ENCODE measurements around the gene NPHP1.
"Not testable (repeated sequence)": the region's sequence is repeated elsewhere in the genome, so short reads cannot be mapped to it uniquely, and the experiment has no call there.

The NPHP1 gene

DNA sequence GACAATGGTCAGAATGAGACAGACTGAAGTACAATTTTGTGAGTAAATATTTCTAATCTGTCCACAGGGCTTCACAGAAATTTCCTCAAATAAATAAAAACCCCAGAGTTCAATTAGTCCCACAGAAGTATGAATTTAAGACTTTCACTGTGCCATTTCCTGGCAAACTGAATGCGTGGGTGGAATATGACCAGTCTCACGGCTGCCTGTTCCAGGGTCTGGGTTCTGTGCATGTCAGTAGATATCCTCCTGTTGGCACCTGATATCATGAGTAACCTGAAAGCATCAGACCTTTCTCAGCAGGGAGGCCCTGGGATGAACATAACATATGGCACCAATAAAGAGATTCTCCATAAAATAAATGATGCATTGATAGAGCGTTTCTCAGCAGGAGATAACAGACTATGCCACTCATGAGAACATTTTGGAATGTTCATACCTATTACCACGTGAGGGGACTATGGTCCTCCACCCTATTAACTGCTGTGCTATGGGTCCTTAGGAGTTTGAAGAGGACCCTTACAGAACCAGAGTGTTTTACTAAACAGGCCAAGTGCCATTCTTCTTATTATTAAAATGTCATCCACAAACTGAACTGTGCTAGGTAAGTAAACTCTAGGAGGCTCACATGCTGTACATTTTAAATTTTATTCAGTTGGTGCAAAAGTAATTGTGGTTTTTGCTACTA lies 78.6 kb downstream of the NPHP1 start:
- DNase-seq, result no peak

DNA sequence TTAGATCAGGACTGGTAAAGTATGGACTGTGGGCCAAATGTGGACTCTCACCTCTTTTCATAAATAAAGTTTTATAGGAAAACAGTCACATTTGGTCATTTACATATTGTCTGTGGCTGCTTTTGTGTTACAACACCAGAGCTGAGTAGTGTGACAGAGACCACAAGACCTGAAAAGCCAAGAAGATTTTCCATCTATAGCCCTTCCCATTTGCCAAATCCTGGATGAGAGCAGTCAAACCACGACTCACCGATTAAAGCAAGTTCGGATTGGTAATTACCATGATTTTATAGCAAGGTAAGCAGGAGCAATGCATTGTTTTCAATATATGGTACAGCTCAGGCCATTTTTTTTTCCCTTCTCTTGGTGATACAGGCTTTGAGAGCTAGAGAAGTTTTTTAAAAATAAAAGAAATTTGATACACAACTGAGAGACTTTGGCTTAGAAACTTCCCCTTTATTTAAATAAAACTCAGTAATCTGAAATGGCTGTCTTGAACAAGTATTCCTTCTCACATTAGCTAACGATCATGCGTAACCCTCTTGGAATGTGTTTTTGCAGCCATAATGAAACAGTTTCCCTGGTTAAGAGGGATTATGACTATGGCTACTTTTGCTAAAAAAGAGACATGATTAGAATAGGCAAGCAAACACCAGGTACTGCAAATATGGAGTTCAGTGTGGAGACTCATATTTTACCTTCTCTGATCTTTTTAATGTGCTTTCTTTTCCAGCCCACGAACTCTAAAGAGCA lies 79.7 kb downstream of the NPHP1 start:
- no peak for DNase-seq

- DNase-seq, result no peak
These were observed 80.6 kb downstream of the NPHP1 start for GRCh38 chr2:110124038-110124825.

DNA sequence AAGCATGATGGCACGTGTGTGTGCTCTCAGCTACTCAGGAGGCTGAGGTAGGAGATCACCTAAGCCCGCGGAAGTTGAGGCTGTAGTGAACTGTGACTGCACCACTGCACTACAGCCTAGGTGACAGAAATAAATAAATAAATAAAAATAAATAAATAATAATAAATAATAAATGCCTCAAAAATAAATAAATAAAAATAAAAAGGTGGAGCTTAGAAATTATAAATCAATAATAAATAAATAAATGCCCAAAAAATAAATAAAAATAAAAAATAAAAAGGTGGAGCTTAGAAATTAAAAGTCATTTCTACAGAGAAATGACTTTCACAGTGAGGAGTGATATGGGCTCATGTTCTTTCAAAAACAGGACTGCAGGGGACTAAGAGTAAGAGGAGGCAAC lies 83.2 kb downstream of the NPHP1 start:
- DNase-seq, result no peak

DNA sequence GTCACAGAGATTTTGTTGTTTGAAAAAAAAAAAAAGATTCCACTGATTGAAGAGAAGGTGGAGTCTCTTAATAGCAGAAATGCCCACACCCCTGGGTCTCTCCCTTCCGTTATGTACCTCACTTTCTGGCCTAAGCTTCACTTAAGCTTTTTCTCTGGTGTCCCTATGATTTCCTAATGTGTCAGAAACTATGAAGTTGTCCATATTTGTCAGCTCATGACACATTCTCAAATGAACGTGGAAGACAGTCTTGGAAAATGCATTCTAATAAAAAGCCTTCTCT lies 83.8 kb downstream of the NPHP1 start:
- no peak for DNase-seq

DNA sequence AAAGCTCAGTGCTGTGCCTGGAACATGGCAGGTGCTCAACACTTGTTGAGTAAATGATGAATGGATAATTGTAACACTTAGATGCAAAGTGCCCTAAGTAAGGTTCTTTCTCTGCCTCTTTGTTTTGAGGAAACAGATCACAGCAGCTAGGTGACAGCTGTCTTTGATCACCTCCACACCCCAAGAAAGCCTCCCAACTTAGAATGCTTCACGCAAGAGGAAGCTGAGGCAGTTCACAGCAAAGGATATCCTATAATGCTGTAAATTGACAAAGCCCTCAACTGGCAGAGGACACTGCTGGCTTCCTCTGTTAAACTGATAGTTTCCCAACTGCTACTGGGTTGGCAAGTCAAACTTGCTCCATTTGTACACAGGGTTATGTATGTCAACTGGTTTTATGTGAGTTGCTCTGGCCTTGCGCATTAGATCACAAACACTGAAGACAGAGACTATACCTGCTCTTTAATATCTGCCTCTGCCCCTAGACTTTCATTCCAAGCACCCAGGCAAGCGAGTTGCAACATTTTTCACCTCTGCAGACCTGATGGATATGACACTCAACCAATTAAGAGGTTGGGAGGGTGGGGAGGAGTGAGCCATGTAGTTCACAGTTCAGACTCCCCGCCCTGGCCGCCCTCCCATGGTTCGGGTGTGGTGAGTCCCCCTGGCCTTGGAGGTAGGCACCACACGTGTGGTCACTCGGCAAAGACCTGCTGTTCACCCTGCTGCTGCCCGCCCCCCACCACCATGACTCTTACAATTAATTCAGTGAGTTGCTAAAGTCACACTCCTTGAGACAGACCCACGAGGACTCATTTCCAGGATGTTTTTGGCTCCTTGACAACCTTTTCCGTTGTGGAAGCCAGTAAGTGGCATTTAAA lies 84.4 kb downstream of the NPHP1 start:
- no peak for DNase-seq

- DNase-seq, result peak in 1 of 14 donors; percentile 13
These were observed 88.6 kb downstream of the NPHP1 start for GRCh38 chr2:110116033-110116710.

GRCh38 chr2:110115291-110116032 lies 89.4 kb downstream of the NPHP1 start, which contains the start of gene MALL:
MALL (minus strand) TSS chr2:110115822; CDS start chr2:110115792, 30 bp downstream.
- DNase-seq, result no peak

DNA sequence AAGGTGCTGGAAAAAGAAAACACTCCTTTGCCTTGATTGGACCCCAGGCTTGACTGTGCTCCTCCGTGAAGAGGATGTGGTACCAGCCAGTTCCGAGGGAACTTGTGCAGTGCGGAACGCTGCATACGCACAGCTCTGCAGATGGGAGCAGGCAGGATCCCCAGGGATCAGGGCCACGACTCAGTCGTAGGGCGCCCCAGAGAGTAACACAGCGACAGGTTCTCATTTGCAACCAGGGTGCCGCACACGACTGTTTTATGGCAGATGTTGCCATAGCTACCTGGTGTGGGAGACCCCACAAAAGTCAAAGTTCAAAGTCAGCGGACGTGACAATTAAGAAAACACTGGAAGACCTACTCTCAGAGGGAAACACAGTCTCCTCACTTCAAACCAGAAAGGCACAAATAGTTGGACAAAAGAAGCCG lies 90.0 kb downstream of the NPHP1 start:
- no peak for DNase-seq

- DNase-seq, result no peak
These were observed 90.7 kb downstream of the NPHP1 start for GRCh38 chr2:110113961-110114591.

GRCh38 chr2:110108291-110108690 lies 96.5 kb downstream of the NPHP1 start:
- DNase-seq, result not testable (repeated sequence)

DNA sequence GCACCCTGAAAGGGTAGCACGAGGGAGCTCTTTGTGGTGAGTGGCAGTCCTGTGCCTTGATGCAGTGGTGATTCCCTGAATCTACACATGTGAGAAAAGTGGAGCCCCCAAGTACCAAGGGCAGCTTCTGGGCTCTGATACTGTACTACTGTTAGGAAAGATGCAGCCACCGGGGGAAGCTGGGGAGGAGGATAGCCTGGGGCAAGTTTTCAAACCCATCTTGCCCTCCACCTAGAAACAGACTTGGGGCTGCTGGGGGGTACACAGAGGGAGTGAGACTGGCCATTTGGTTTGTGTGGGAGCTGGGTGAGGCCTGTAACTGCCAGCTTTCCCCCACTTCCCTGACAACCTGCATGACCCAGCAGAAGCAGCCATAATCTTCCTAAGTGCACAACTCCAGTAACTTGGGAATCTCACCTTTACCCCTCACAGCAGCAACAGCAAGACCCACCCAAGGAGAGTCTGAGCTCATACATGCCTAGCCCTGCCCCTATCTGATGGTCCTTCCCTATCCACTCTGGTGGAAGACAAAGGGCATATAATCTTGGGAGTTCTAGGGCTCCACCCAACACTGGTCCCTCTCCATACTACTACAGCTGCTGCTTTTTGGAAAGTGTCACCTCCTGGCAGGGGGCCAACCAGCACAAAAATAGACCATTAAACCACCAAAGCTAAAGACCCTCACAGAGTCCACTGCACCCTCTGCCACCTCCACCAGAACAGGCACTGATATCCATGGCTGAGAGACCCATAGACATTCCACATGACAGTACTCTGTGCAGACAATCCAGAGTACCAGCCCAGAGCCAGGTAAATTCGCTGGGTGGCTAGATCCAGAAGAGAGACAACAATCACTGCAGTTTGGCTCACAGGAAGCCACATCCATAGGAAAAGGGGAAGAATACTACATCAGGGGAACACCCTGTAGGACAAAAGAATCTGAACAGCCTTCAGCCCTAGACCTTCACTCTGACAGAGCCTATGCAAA lies 97.4 kb downstream of the NPHP1 start:
- no peak for DNase-seq

DNA sequence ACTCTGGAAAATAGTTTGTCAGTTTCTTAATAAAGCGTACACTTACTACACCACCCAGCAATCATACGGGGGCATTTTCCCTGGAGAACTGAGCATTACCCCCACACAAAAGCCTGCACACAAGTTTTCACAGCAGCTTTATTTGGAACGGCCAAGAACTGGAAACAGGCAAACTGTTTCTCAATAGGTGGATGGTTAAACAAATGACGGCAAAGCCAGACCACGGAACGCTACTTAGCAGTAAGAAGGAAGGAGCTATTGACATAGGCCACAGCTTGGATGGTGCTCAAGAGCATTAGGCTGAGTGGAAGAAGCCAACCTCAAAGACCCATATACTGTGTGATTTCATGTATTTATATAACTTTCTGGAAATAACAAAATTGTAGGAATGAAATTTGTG lies 98.2 kb downstream of the NPHP1 start:
- DNase-seq, result no peak

GRCh38 chr2:110105608-110106467 lies 99.0 kb downstream of the NPHP1 start:
- DNase-seq, result no peak

- DNase-seq, result no peak
These were observed 99.6 kb downstream of the NPHP1 start for GRCh38 chr2:110105183-110105582.

- DNase-seq, result no peak
These were observed 100.6 kb downstream of the NPHP1 start for GRCh38 chr2:110104025-110104771.

Measured in C1 segment of cervical spinal cord (tissue), 14 donors.